Measurements from ENCODE around the gene SCUBE1.
"Not testable (repeated sequence)": the region's sequence is repeated elsewhere in the genome, so short reads cannot be mapped to it uniquely, and the experiment has no call there.

SCUBE1 gene

GRCh38 chr22:43360576-43360975 lies 17.4 kb upstream of the SCUBE1 start:
- DNase-seq (ENCODE audit: low read depth in 2 of 2, low spot score in 1 of 2), result no peak

GRCh38 chr22:43356881-43357280 lies 13.7 kb upstream of the SCUBE1 start:
- no peak for DNase-seq (ENCODE audit: low read depth in 2 of 2, low spot score in 1 of 2)

GRCh38 chr22:43355688-43356087 lies 12.5 kb upstream of the SCUBE1 start:
- not testable (repeated sequence) for DNase-seq (ENCODE audit: low read depth in 2 of 2, low spot score in 1 of 2)

- DNase-seq (ENCODE audit: low read depth in 2 of 2, low spot score in 1 of 2), result no peak
These were observed 8.8 kb upstream of the SCUBE1 start for GRCh38 chr22:43351966-43352345.

DNA sequence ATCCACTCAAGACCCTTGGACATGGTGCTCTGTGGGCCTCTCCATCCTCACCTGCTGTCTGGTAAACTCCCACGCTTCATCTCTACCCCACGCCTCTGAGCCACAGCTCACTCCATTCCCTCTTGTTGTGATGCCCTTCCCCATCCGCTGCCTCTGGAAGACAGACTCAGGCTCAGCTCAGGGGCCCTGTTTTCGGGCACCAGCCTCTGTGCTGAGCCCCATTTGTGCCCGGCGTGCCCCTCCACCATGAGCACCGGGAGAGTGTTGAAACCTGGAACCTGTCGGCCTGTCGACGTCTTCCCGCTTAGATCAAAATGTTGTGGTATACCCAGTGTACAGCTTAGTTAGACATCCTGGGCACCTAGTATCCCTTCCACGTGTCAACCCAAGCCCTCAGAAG lies 6.5 kb upstream of the SCUBE1 start:
- no peak for DNase-seq (ENCODE audit: low read depth in 2 of 2, low spot score in 1 of 2)

GRCh38 chr22:43346521-43346929 lies 3.4 kb upstream of the SCUBE1 start:
- peak; percentile 13 to 28 for DNase-seq (ENCODE audit: low read depth in 2 of 2, low spot score in 1 of 2)

DNA sequence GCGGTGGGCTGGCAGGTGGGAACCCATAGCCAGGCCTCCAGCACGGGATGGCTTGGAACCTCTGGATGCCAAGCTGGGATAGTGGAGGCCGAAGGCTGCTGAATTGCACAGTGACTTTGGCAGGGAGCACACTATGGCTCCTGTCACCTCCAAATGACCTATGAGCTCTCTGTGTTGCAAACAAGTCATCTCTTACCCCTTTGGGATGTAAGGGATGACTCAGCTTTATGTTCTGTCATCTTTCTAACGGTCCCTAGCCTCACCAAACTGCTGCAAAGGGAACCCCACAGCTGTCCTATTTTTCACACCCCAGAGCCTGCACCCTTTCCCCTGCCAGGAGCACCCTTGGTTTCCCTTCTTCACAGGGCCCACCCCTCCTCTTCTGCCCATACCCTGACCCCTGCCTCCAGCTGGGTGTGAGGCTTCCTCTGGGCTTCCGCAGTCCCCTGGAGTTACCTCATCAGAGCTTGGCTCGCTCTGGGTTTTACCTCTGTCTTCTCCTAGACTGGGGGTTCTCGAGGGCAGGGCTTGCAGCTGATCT lies 2.7 kb upstream of the SCUBE1 start:
- DNase-seq (ENCODE audit: low read depth in 2 of 2, low spot score in 1 of 2), result no peak

- DNase-seq (ENCODE audit: low read depth in 2 of 2, low spot score in 1 of 2), result no peak
These were observed 2.2 kb upstream of the SCUBE1 start for GRCh38 chr22:43345356-43345755.

DNA sequence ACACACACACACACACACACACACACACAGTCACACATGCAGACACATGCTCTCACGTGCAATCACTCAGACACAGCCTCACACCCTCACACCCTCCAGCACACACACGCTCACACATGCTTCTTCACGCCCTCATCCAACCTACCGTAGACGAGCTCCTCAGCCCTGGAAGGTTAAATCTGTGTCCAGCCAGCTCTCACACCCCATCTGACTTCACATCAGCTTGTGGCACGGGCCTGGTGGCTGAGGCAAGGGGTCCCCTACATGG lies 1.3 kb upstream of the SCUBE1 start:
- no peak for DNase-seq (ENCODE audit: low read depth in 2 of 2, low spot score in 1 of 2)

DNA sequence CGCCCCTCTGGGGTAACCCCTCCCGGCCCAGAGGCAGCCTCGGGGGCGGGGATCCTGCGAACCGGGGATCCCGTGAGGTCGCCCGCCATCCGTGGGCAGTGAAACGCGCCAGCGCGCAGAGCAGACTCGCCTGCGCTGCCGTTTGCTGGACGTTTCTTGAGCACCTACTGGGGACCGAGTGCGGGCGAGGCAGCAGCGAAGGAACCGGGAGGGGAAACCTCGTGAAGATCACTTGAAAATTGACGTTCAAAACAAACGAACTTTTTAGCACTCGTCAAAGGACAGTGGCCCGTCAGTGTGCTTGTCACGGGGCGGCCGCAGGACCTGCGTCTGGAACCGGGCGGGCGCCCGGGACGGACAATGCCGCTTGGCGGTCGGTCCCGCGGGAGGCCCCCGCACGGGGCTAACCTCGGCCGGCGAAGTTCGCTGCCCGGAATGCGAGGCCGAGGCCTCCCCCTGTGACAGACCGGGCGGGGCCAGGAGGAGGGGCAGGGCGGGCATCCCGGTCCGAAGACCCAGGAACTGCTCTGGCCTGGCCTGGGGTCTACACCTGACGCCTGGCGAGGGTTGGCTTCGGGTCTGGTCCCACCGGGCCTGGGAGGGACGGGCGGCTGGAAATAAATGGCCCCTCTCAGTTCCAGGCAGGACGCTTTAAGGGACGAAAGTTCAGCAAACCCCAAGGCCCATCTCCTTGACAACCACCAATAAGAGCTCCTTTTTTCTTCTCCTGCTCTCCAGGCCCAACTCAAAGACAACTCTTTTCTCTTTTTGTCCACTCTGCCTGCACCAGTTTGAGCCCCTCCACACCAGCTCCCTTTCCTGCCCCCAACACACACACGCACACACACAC lies 723 bp upstream of the SCUBE1 start:
- no peak for DNase-seq (ENCODE audit: low read depth in 2 of 2, low spot score in 1 of 2)

DNA sequence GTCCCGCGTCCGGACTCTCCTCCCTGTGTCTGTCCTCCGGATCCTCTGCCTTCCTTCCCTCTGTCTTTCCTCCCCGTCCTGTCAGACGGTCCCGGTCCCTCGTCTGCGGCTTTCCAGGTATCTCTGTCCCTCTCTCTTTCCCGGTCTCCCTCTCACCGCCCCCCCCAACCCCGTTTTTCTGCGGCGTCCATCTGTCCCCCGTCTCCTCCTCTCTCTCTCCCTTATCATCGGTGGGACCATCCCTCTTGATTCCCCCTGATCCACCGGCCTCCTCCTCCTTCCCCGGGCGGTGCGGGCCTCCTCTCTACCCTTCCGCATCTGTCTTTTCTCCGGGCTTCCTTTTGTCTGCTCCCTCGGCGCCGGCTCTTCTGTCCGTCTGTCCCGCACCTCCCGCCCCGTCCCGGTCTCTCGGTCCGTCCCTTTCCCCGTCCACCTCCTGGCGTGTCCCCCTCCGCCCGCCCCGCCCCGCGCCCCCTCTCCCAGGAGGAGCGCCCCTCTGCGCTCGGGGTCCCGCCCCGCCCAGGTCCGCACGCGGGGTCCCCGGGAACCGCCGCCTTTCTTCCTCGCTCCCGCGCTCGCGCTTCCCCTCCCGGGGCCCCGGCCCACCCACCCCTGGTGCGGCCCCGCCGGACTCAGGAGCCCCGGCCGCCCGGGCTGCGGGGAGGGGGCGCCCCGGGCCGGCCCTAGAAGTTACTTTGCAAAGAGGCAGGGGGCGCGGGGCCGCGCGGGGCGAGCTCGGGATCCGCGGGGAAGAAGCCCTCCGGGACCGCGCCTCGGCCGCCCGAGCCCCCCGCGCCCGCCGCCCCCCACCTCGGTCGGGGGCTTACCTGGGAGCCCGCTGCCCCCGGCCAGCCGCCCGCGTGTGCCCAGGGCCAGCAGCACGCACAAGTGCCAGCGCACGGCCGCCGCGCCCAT lies 568 bp downstream of the SCUBE1 start:
- DNase-seq (ENCODE audit: low read depth in 2 of 2, low spot score in 1 of 2), result no peak

DNA sequence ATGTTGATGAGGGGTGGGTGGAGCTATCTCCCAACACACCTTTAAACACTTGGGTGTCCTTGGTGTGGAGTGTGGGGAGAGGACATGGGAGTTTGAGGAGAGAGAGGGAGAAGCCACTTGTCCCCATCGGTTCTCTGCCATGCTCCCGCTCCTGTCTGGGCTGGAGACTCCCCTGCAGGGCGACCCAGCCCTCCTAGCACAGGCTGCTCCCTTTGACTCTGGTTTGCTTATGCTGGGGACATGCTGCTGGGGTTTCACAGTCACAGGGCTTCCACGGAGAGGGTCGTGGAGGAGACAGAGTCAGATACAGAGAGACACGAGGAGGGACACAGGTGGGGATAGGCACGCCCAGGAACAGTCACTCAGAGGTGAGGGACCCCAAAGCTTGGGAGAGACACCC lies 1.6 kb downstream of the SCUBE1 start:
- no peak for DNase-seq (ENCODE audit: low read depth in 2 of 2, low spot score in 1 of 2)

- DNase-seq (ENCODE audit: low read depth in 2 of 2, low spot score in 1 of 2), result no peak
These were observed 4.3 kb downstream of the SCUBE1 start for GRCh38 chr22:43338766-43339345.

DNA sequence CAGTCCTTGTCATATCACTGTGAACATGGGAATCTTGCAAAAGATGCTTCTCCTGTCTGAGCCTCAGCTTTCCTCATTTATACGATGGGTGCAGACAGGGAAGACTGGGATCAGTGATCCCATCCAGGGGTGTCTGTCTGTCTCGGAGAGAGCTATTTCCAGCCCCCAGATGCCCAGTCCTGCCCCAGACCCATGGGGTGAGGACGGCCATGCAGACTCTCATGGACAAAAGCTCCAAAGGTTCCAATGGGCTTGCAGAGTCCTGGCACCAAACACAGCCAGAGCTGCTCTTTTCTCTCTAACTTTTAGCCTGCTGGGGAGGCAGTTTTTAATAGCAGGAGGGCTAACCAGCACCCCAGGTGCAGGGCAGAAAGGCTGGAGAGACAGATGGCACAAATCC lies 5.2 kb downstream of the SCUBE1 start:
- no peak for DNase-seq (ENCODE audit: low read depth in 2 of 2, low spot score in 1 of 2)

DNA sequence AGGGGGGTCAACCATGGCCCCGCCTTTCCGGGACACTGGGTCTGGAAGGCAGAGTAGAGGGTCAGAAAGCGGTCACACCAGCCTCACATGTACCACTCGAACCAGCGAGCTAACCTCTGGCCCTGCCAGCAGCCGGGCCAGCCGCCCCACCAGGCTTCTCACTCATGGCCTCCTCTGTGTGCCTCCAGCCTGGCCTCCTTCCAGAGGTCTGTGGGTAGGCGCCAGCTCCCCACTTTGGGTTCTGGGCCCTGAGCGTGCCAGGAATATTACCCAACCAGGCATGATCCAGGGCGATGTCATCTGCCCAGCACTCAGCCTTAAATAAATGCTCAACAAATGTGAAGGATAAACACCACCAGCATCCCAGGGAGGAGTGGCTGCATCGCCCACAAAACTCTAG lies 5.8 kb downstream of the SCUBE1 start:
- DNase-seq (ENCODE audit: low read depth in 2 of 2, low spot score in 1 of 2), result no peak

DNA sequence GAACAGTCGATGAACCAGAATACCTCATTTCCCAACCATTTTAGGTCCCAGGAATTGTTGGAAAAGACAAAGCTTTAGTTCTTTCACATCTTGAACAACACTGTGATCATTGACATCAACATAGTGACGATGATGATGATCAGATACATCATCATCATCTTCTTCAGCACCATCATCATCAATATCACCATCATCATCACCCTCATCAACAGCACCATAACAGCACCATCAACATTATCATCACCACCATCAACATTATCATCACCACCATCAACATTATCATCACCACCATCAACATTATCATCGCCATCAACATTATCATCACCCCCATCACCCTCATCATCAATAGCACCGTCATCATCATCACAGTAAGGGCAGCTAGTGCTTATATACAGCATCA lies 8.8 kb downstream of the SCUBE1 start:
- no peak for DNase-seq (ENCODE audit: low read depth in 2 of 2, low spot score in 1 of 2)

DNA sequence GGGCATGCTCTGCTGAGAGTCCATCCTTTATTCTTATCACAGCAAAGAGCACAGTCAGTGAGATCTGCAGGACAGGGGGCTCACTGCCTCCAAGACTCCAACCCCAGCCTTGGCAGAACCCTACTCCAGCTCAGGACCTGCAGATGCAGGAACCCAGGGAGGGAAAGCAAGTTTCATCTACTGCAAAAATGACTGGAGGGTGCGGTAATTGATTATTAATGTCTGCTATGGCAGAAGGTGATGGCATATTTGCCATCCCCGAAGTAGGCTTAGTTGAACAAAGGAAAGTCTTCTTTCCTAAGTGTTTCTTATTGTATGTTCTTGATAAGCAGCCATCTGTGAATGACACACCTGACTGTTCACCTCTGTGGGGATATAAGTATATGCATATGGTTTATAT lies 9.2 kb downstream of the SCUBE1 start:
- no peak for DNase-seq (ENCODE audit: low read depth in 2 of 2, low spot score in 1 of 2)

GRCh38 chr22:43333156-43333555 lies 10.0 kb downstream of the SCUBE1 start:
- no peak for DNase-seq (ENCODE audit: low read depth in 2 of 2, low spot score in 1 of 2)

- DNase-seq (ENCODE audit: low read depth in 2 of 2, low spot score in 1 of 2), result no peak
These were observed 11.5 kb downstream of the SCUBE1 start for GRCh38 chr22:43331698-43332097.

DNA sequence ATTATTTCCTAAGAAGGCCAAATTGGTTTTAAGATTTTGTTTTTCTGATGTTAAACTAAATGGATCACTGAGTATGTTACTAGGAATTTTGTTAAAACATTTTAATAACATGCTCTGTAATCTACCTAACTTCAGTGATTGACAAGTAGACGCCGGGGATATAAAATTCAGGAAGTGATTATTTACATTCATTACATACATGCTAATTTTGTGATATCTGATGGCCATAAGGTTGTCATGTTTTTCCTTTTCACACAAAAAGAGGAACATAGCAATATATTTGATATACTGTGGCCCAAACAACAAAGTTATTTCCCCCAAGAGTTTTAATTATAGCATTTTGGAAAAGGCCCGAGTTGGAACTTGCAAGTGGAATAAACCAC lies 12.1 kb downstream of the SCUBE1 start:
- no peak for DNase-seq (ENCODE audit: low read depth in 2 of 2, low spot score in 1 of 2)

GRCh38 chr22:43330178-43331068 lies 12.7 kb downstream of the SCUBE1 start:
- DNase-seq (ENCODE audit: low read depth in 2 of 2, low spot score in 1 of 2), result no peak
